Measurements from ENCODE around the gene GALK1.

GRCh38 chr17:75779250-75779986 is 14.4 kb upstream of the GALK1 start:
- TF ChIP-seq, protein P1, sequence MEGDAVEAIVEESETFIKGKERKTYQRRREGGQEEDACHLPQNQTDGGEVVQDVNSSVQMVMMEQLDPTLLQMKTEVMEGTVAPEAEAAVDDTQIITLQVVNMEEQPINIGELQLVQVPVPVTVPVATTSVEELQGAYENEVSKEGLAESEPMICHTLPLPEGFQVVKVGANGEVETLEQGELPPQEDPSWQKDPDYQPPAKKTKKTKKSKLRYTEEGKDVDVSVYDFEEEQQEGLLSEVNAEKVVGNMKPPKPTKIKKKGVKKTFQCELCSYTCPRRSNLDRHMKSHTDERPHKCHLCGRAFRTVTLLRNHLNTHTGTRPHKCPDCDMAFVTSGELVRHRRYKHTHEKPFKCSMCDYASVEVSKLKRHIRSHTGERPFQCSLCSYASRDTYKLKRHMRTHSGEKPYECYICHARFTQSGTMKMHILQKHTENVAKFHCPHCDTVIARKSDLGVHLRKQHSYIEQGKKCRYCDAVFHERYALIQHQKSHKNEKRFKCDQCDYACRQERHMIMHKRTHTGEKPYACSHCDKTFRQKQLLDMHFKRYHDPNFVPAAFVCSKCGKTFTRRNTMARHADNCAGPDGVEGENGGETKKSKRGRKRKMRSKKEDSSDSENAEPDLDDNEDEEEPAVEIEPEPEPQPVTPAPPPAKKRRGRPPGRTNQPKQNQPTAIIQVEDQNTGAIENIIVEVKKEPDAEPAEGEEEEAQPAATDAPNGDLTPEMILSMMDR (conservative IDR thresholded peaks at IDR 0.05 in 1 of 2, IDR thresholded peaks at IDR 0.05 in 1 of 2; ENCODE audit: extremely low read depth in 1 of 2, insufficient read depth in 1 of 2, low read depth in 1 of 2, low read length in 2 of 2) = no peak
- TF ChIP-seq EZH2 (IDR thresholded peaks at IDR 0.05; ENCODE audit: borderline replicate concordance, low read length) = no peak
